Calu3 (cell line): ENCODE measurements around the gene LARGE1. TPM values are rescaled to one million over a fixed set of nuclear protein-coding genes. Genes with fewer than 3 reads are reported as not detected.

Experiments
- BruUV-seq: library from RNA; stranded (reverse); fragments of 400-500 nt; replicated peaks from 2 replicates; lab custom pipeline; 2021; lab: Mats Ljungman, UMichigan
- CTCF ChIA-PET: fragments of 300-600 bp; sonication (Branson Sonifier 250); formaldehyde crosslinking; loops from one replicate; lab custom pipeline; 2022; ENCODE audit warnings: antibody characterized with exemption; lab: Charles Lee
- DNase-seq: peaks from one replicate; pipeline ENCODE4 v3.0.0; 2022
- H3K27ac Mint-ChIP-seq: one replicate; pipeline ENCODE4 v1.8.0; 2022; ENCODE audit warnings: mixed read lengths; ENCODE audit not compliant: unreplicated experiment
- H3K27me3 Mint-ChIP-seq: one replicate; pipeline ENCODE4 v1.8.0; 2022; ENCODE audit warnings: mixed read lengths; ENCODE audit not compliant: unreplicated experiment
- H3K36me3 Mint-ChIP-seq: one replicate; pipeline ENCODE4 v1.8.0; 2022; ENCODE audit warnings: mild to moderate bottlenecking, moderate library complexity, mixed read lengths; ENCODE audit not compliant: insufficient read depth, unreplicated experiment
- H3K4me1 Mint-ChIP-seq: one replicate; pipeline ENCODE4 v1.8.0; 2022; ENCODE audit warnings: mild to moderate bottlenecking, low read depth, mixed read lengths; ENCODE audit not compliant: unreplicated experiment
- H3K4me3 Mint-ChIP-seq: one replicate; pipeline ENCODE4 v1.8.0; 2022; ENCODE audit warnings: mild to moderate bottlenecking, low read depth, moderate library complexity, mixed read lengths; ENCODE audit not compliant: unreplicated experiment
- H3K9me3 Mint-ChIP-seq: one replicate; pipeline ENCODE4 v1.8.0; 2022; ENCODE audit warnings: low read depth, mixed read lengths; ENCODE audit not compliant: unreplicated experiment
- CTCF ChIP-seq: fragments of 200-600 bp; IDR thresholded peaks from one replicate; pipeline ENCODE4 v1.8.0; 2022; ENCODE audit warnings: antibody characterized with exemption; ENCODE audit not compliant: unreplicated experiment
- intact Hi-C: fragments of 100-400 bp; cut with micrococcal nuclease; formaldehyde crosslinking; loops from one replicate; pipeline ENCODE4 v1.10.0; 2022; ENCODE audit not compliant: unreplicated experiment
- total RNA-seq: library from RNA; stranded (reverse); gene quantifications from 2 replicates; pipeline ENCODE4 v1.2.3, GENCODE V29; 2022

Gene LARGE1
- total RNA-seq, 1 experiment from 2014 or later: 11.6 TPM

GRCh38 chr22:33889748-33890147 lies 30.5 kb downstream of the LARGE1 start:
- no TSS peak for BruUV-seq
- CTCF ChIA-PET: no interaction called here
- H3K4me3 Mint-ChIP-seq: no peak overlapping the region
- DNase-seq: no peak
- H3K27me3 Mint-ChIP-seq: no peaks in the 10 kb centered on the region
- TF ChIP-seq CTCF: no peak
- intact Hi-C loops: no loop called here
- H3K4me1 Mint-ChIP-seq: no peaks in the 10 kb centered on the region
- peaks cover 4% of the 10 kb centered on the region for H3K9me3 Mint-ChIP-seq
- no peaks in the 10 kb centered on the region for H3K36me3 Mint-ChIP-seq
- no peak overlapping the region for H3K27ac Mint-ChIP-seq

GRCh38 chr22:33888821-33889220 lies 31.5 kb downstream of the LARGE1 start:
- CTCF ChIA-PET: no interaction called here
- no peak for DNase-seq
- TF ChIP-seq CTCF: no peak
- H3K4me1 Mint-ChIP-seq: no peaks in the 10 kb centered on the region
- no peak overlapping the region for H3K4me3 Mint-ChIP-seq
- BruUV-seq: no TSS peak
- intact Hi-C loops: no loop called here
- H3K27me3 Mint-ChIP-seq: no peaks in the 10 kb centered on the region
- no peak overlapping the region for H3K27ac Mint-ChIP-seq
- no peaks in the 10 kb centered on the region for H3K36me3 Mint-ChIP-seq
- H3K9me3 Mint-ChIP-seq: peaks cover 6% of the 10 kb centered on the region

GRCh38 chr22:33887173-33887572 lies 33.1 kb downstream of the LARGE1 start:
- no peaks in the 10 kb centered on the region for H3K36me3 Mint-ChIP-seq
- H3K9me3 Mint-ChIP-seq: peaks cover 6% of the 10 kb centered on the region
- BruUV-seq: no TSS peak
- H3K4me3 Mint-ChIP-seq: no peak overlapping the region
- DNase-seq: no peak
- H3K27me3 Mint-ChIP-seq: no peaks in the 10 kb centered on the region
- TF ChIP-seq CTCF: no peak
- no peaks in the 10 kb centered on the region for H3K4me1 Mint-ChIP-seq
- intact Hi-C loops: no loop called here
- no peak overlapping the region for H3K27ac Mint-ChIP-seq
- CTCF ChIA-PET: no interaction called here

GRCh38 chr22:33886696-33887095 lies 33.6 kb downstream of the LARGE1 start:
- Mint-ChIP-seq H3K4me1 (no peaks in the 10 kb centered on the region), H3K36me3 (no peaks in the 10 kb centered on the region), H3K27me3 (no peaks in the 10 kb centered on the region), H3K4me3 (no peak overlapping the region), H3K9me3 (peaks cover 4% of the 10 kb centered on the region), H3K27ac (no peak overlapping the region)
- CTCF ChIA-PET: interaction anchor here (0.6 to 0.7 kb wide), 4 partner anchors 36 to 757 kb away, joined by 3 to 10 read pairs (median 4); no protein-coding TSS in a partner anchor
- no peak for DNase-seq
- BruUV-seq: no TSS peak
- TF ChIP-seq CTCF: no peak
- intact Hi-C loops: no loop called here
